Endodermal cell (in vitro differentiated cells): ENCODE data around the gene KCNMB3. TPM values are rescaled to one million over a fixed set of nuclear protein-coding genes. Genes with fewer than 3 reads are reported as not detected.
"Not testable (repeated sequence)": the region's sequence is repeated elsewhere in the genome, so short reads cannot be mapped to it uniquely, and the experiment has no call there.

Experiments used
- DNase-seq: peaks from one replicate; pipeline ENCODE4 v3.0.0-alpha.2; 2017
- H3K27ac ChIP-seq: 2 replicates; pipeline ENCODE4 v1.5.1; 2013; ENCODE audit warnings: mild to moderate bottlenecking, low read depth, low read length, moderate library complexity
- H3K27me3 ChIP-seq: 2 replicates; pipeline ENCODE4 v1.6.1; 2013; ENCODE audit warnings: mild to moderate bottlenecking, low read length, moderate library complexity; ENCODE audit not compliant: insufficient read depth, control insufficient read depth, poor library complexity, severe bottlenecking
- H3K36me3 ChIP-seq: 2 replicates; pipeline ENCODE4 v1.7.0; 2013; ENCODE audit warnings: mild to moderate bottlenecking, low read length, moderate library complexity; ENCODE audit not compliant: control insufficient read depth, insufficient read depth
- H3K4me1 ChIP-seq: one replicate; pipeline ENCODE4 v1.7.0; 2013; ENCODE audit warnings: low read length; ENCODE audit not compliant: control insufficient read depth, insufficient read depth
- H3K4me3 ChIP-seq: 2 replicates; pipeline ENCODE4 v1.5.1; 2013; ENCODE audit warnings: mild to moderate bottlenecking, low read length, moderate library complexity
- H3K9ac ChIP-seq: 2 replicates; pipeline ENCODE4 v1.6.1; 2013; ENCODE audit warnings: mild to moderate bottlenecking, low read length, moderate library complexity; ENCODE audit not compliant: poor library complexity, severe bottlenecking; ENCODE audit errors: extremely low read depth
- H3K9me3 ChIP-seq: 2 replicates; pipeline ENCODE4 v1.6.1; 2013; ENCODE audit warnings: mild to moderate bottlenecking, low read length, moderate library complexity; ENCODE audit not compliant: control insufficient read depth
- H3K27ac Mint-ChIP-seq: 2 replicates; pipeline ENCODE4 v1.8.0; 2020; ENCODE audit warnings: mixed read lengths
- H3K27me3 Mint-ChIP-seq: 2 replicates; pipeline ENCODE4 v1.8.0; 2021; ENCODE audit warnings: mild to moderate bottlenecking, mixed read lengths; ENCODE audit not compliant: insufficient read depth
- H3K36me3 Mint-ChIP-seq: 2 replicates; pipeline ENCODE4 v1.8.0; 2020; ENCODE audit warnings: low read depth, mixed read lengths
- H3K4me1 Mint-ChIP-seq: 2 replicates; pipeline ENCODE4 v1.8.0; 2020; ENCODE audit warnings: mixed read lengths
- H3K4me3 Mint-ChIP-seq: 2 replicates; pipeline ENCODE4 v1.8.0; 2020; ENCODE audit warnings: mild to moderate bottlenecking, moderate library complexity, mixed read lengths
- H3K9me3 Mint-ChIP-seq: 2 replicates; pipeline ENCODE4 v1.8.0; 2020; ENCODE audit warnings: mild to moderate bottlenecking, mixed read lengths
- WGBS, 2 experiments: methylation state at CpG; one replicate each; pipeline versions ENCODE4 v1.1.5 to v1.1.7; 2013; ENCODE audit warnings: missing lambda C conversion rate in 2 of 2, mixed read lengths in 1 of 2; ENCODE audit not compliant: insufficient coverage in 1 of 2, insufficient read length in 1 of 2; 5-methylcytosine and 5-hydroxymethylcytosine counted together
- total RNA-seq, 2 donors: library from RNA; stranded (reverse); fragmentation: NEBNext Ultra II Directional in 1 of 2; extraction: Animal tissue kit (Norgen Biotek cat#: 25700) in 1 of 2; gene quantifications; 2 replicates in 1 of 2; 3 replicates in 1 of 2; pipeline ENCODE4 v1.2.1, GENCODE V29; 2021
- TF ChIP-seq, protein P1 (sequence below): fragments of 200-600 bp; sonication (generic); conservative IDR thresholded peaks from 2 replicates; pipeline ENCODE4 v1.5.0; 2021; ENCODE audit warnings: antibody characterized with exemption, mild to moderate bottlenecking

Gene KCNMB3
- total RNA-seq, 2 donors from 2014 or later: 2.4 to 2.6 TPM

DNA sequence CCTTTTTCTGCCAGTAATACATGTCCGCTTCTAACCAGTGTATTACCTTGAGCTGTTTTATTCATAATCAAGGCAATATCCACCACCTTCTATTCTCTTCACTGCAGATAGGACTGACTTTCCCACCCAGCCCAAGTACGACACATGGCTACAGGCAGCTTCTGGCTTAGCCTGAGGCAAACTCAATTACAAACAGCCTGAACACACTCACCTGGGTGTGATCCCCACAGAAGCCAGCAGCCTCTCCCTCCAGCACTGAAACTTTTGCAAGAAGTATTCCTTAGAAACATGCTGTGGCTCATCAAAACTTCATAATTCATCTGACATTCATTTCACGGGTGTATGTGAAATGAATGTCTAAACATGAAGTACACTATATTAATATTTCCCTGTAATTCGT lies 13.5 kb upstream of the KCNMB3 start:
- Mint-ChIP-seq H3K4me1 (peaks cover 6% of the 10 kb centered on the region), H3K9me3 (peaks cover 18% of the 10 kb centered on the region), H3K27ac (no peak overlapping the region), H3K27me3 (peaks cover 16% of the 10 kb centered on the region), H3K36me3 (peaks cover 7% of the 10 kb centered on the region), H3K4me3 (no peak overlapping the region)
- H3K27me3 ChIP-seq: peaks cover 4% of the 10 kb centered on the region
- TF ChIP-seq, protein P1, sequence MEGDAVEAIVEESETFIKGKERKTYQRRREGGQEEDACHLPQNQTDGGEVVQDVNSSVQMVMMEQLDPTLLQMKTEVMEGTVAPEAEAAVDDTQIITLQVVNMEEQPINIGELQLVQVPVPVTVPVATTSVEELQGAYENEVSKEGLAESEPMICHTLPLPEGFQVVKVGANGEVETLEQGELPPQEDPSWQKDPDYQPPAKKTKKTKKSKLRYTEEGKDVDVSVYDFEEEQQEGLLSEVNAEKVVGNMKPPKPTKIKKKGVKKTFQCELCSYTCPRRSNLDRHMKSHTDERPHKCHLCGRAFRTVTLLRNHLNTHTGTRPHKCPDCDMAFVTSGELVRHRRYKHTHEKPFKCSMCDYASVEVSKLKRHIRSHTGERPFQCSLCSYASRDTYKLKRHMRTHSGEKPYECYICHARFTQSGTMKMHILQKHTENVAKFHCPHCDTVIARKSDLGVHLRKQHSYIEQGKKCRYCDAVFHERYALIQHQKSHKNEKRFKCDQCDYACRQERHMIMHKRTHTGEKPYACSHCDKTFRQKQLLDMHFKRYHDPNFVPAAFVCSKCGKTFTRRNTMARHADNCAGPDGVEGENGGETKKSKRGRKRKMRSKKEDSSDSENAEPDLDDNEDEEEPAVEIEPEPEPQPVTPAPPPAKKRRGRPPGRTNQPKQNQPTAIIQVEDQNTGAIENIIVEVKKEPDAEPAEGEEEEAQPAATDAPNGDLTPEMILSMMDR: no peak
- no peaks in the 10 kb centered on the region for H3K4me1 ChIP-seq
- no peak overlapping the region for H3K4me3 ChIP-seq
- peaks cover 8% of the 10 kb centered on the region for H3K9me3 ChIP-seq
- DNase-seq: no peak
- H3K27ac ChIP-seq: no peak overlapping the region
- H3K36me3 ChIP-seq: no peaks in the 10 kb centered on the region
- H3K9ac ChIP-seq: no peak overlapping the region
- WGBS, 2 experiments: 96 to 100% methylated on average over 1 to 3 of the region's 4 CpGs

- no peak overlapping the region for H3K27ac Mint-ChIP-seq
- peaks cover 26% of the 10 kb centered on the region for H3K9me3 Mint-ChIP-seq
- no peak overlapping the region for H3K4me3 Mint-ChIP-seq
- DNase-seq: no peak
- H3K4me1 Mint-ChIP-seq: peaks cover under 1% of the 10 kb centered on the region
- TF ChIP-seq, protein P1: no peak
- Histone ChIP-seq H3K36me3 (no peaks in the 10 kb centered on the region), H3K27me3 (peaks cover 4% of the 10 kb centered on the region), H3K4me3 (no peak overlapping the region), H3K4me1 (no peaks in the 10 kb centered on the region), H3K9me3 (peaks cover 8% of the 10 kb centered on the region), H3K9ac (no peak overlapping the region), H3K27ac (no peak overlapping the region)
- peaks cover 7% of the 10 kb centered on the region for H3K36me3 Mint-ChIP-seq
- peaks cover 21% of the 10 kb centered on the region for H3K27me3 Mint-ChIP-seq
- WGBS, 2 experiments: 94 to 100% methylated on average over 1 to 29 of the region's 29 CpGs
Observed at GRCh38 chr3:179263134-179263533, 12.2 kb upstream of the KCNMB3 start.

DNA sequence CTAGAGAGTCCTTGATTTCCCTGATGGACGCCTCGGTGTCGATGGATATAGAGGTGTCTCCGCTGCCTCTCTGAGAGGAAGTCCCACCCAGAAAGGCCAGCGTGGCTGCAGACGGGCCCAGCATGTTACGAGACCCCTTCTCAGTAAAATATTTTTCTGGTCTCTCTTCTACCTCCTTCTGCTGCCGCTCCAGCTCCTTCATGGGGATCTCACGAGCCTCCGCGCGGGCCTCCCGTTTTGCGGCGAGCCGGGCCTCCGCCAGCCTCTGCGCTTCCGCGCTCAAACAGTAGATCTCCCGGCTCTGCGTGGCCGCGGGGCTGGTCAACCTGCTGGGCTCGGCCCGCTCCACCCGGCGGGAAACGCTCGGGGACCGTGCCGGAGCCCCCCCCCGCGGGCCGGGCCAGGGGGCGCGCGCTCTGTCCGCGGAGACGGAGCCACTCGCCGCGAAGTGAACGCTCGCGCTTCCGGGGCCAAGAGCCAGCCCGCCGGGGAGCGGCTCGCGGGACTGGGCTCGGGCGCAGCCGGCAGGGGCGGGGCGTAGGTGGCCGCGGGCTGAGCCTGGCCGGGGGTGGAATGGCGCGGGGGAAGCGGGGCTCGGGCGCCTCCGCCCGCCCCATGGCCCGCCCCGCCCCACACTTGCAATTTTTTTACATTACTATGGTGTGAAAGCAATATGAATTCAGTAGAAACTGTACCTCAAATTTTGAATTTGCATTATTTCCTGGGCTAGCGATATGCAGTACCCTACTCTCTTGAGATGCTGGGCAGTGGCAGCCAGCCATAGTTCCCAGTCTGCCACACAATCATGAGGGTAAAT lies 10.2 kb upstream of the KCNMB3 start:
- WGBS, 2 experiments: 17 to 52% methylated on average over 21 to 71 of the region's 71 CpGs
- H3K4me1 Mint-ChIP-seq: no peaks in the 10 kb centered on the region
- no peak overlapping the region for H3K27ac ChIP-seq
- no peak overlapping the region for H3K27ac Mint-ChIP-seq
- peaks cover 7% of the 10 kb centered on the region for H3K36me3 Mint-ChIP-seq
- peak overlapping the region; percentile 58 for H3K4me3 Mint-ChIP-seq
- peak overlapping the region; percentile 78 for H3K4me3 ChIP-seq
- peak overlapping the region; percentile 47 for H3K9ac ChIP-seq
- peaks cover 4% of the 10 kb centered on the region for H3K27me3 ChIP-seq
- TF ChIP-seq, protein P1: no peak
- peak; percentile 88 for DNase-seq
- H3K4me1 ChIP-seq: no peaks in the 10 kb centered on the region
- H3K27me3 Mint-ChIP-seq: peaks cover 21% of the 10 kb centered on the region
- peaks cover 26% of the 10 kb centered on the region for H3K9me3 Mint-ChIP-seq
- no peaks in the 10 kb centered on the region for H3K36me3 ChIP-seq
- peaks cover 8% of the 10 kb centered on the region for H3K9me3 ChIP-seq

GRCh38 chr3:179259959-179260756 lies 9.2 kb upstream of the KCNMB3 start:
- H3K9me3 ChIP-seq, H3K36me3 Mint-ChIP-seq, H3K27ac ChIP-seq, H3K9ac ChIP-seq, DNase-seq, H3K4me1 Mint-ChIP-seq, H3K27ac Mint-ChIP-seq, H3K27me3 ChIP-seq, H3K36me3 ChIP-seq, H3K4me1 ChIP-seq: not testable (repeated sequence)
- 95 to 98% methylated on average over 8 to 9 of the region's 9 CpGs for WGBS, 2 experiments
- peak overlapping the region; percentile 78 for H3K4me3 ChIP-seq
- Mint-ChIP-seq H3K9me3 (peaks cover 26% of the 10 kb centered on the region), H3K27me3 (peaks cover 21% of the 10 kb centered on the region), H3K4me3 (peak overlapping the region; percentile 58)
